CD4-positive, alpha-beta T cell treated with Interleukin-17A for 4 hours (primary cell): ENCODE data around the gene ZNF138.
A peak's percentile ranks its signal among the peaks of the same experiment; 100 is the strongest.
"Not testable (repeated sequence)": the region's sequence is repeated elsewhere in the genome, so short reads cannot be mapped to it uniquely, and the experiment has no call there.

ENCODE experiments used
- DNase-seq: peaks from one replicate; pipeline ENCODE4 v3.0.0-alpha.2; 2020; ENCODE audit warnings: mixed read lengths

ZNF138 gene

DNA sequence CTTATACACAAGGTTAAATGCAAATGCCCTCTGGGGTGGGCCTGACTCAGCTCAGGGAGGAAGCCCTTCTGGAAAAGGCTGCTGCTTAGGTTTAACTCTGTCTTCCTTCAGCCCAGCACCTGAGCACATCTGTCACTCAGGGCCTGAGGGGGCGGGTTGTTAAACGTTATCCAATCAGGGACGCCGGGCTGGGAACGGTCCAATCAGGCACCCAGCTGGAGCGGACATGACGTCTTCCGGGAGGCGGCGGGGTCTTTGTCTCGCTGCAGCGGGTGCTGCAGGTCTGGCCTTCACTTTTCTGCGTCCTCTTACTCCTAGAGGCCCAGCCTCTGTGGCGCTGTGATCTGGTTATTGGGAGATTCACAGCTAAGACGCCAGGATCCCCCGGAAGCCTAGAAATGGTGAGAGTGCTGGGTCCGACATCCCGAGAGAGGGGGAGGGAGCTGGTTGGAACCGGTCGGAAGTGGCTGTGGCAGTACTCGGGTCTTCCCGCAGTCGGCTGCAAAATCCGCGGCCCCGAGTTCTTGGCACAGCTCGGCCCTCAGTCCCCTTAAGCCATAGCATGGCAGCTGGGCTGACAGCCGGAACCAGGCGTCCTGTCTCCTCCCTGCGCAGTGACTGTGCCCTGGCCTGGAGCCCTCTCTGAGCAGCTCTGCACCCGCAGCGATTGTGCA is at the start of gene ZNF138:
Gene ZNF138, plus strand, starts transcription at position 258 of the 674 bp plus-strand sequence. Its CDS starts 141 bp downstream, at position 399.
- DNase-seq, result peak; percentile 94

DNA sequence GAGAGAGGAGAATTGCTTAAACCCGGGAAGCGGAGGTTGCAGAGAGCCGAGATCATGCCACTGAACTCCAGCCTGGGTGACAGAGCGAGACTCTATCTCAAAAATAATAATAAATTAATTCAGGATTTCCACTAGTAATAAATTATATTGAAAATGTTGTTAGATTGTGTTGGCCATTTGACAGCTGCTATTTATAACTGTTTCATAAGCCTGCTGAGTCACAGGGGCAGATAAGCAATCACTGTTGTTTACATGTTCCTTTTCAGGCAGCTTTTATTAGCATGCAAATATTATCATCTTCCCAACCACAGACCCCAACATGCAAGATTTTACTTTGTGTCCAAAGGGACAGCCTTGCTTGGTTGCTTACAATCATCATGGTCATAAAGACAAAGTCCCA is 49.5 kb upstream of the ZNF138 start:
- DNase-seq, result no peak

DNA sequence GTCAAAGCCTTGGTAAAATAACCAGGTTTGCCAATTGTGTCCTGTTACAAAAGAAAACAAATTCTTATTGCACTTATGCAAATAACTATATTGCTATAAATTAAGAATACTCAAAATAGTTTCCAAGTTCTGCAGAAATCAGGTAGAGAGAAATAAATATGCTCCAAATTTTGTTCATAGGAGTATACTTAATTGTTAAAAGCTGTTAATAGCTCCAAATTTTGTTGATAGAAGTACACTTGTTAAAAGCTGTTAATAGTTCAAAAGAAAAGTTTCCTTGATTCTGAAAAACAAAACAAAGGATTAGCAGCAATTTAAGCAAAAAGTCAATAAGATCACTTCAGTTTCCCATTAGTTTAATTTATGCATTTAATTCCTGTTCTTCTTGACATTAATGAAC is 46.4 kb upstream of the ZNF138 start:
- DNase-seq, result no peak

DNA sequence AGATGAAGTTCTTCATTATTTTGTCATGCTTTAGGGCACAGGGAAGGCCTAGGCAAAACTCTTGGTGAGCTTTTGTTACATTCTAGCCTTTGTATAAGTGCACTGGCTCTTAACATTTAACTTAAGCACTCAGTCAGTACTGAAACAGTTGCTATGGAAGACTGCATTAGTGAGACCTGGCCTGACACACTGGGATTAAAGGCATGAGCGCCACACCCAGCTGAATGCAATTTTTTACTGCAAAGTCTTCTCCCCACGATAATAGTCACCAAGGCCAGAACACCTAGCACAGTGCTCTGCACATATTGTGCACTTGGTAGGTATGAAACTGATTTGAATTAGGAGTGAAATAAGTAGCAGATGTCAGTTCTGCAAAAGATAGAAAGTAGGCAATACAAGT is 41.2 kb upstream of the ZNF138 start:
- no peak for DNase-seq

DNA sequence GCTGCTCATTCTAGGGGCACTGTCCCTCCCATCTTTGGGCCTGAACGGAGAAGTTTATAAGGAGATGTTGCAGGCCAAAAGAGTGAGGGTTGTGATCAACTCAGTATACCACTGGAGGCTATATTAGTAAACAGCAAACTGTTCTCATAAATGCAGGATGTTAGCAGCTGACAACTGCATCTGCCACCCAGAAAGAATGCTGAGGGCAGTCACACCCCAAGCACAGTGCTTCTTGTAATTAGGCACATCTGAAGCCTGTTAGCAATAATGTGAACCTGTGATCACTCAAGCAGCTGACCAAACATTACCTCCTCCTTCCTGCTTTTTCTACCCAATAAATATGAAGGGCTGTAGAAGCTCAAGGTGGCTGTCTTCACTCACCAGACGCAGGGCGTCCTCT is 38.4 kb upstream of the ZNF138 start:
- no peak for DNase-seq

- DNase-seq, result no peak
Measured at GRCh38 chr7:64758151-64758550, 36.1 kb upstream of the ZNF138 start.

DNA sequence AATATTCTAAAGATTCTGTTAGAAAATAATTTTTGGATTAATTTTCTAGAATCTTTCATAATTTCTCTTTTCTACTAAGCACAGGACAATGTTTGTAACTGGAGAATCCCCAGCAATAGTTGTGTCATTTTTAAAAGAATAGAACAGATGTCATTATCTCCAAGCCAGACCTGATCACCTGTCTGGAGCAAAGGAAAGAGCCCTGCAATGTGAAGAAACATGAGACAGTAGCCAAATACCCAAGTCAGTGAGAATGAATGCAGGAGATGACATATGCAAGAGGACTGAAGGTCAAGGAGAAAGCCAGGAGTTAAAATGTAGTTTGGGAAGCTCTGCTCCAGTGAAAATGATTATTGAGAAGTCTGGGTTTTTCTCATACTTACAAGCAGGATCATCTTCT is 25.4 kb upstream of the ZNF138 start:
- DNase-seq, result no peak

DNA sequence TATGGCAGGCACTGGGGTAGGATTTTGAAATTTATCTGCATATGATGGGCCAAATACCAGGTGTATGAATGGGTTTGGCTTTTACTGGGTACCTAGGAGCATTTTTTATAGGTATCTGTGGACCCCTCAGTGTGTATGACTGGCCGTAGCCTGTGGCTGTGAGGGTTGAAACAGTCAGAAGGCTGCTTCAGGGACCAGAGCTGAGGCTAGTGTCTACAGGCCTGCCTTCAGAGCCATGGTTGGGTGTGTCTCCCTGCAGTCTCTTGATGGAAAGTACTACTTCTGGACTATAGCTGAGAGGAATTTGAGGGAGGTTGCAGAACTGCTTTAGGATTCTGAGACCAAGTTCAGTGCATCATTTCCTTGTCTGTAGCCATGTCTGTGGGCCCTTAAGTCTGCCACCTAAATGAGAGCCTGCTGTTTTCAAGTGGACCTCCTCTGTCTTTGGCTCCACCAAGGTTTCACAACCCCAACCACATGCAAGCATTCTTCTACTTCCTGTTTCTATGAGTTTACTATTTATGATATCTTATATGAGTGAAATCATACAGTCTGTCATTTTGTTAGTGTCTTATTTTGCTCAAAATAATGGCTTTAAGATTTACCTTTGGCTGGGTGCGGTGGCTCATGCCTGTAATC is 19.9 kb upstream of the ZNF138 start:
- no peak for DNase-seq

GRCh38 chr7:64775289-64775688 is 18.9 kb upstream of the ZNF138 start:
- DNase-seq, result no peak

GRCh38 chr7:64784842-64785241 is 9.4 kb upstream of the ZNF138 start:
- DNase-seq, result not testable (repeated sequence)

GRCh38 chr7:64787295-64787694 is 6.9 kb upstream of the ZNF138 start:
- DNase-seq, result no peak

DNA sequence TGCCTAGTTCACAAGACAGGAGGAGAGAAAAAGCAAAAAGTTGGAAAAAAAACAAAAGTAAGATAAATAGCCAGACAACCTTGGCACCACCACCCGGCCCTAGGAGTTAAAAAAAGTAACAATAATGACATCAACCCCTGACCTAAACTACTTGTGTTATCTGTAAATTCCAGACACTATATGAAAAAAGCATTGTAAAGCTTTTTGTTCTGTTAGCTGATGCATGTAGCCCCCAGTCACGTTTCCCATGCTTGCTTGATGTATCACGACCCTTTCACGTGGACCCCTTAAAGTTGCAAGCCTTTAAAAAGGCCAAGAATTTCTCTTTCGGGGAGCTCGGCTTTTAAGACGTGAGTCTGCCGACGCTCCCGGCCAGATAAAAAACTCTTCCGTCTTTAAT is 5.0 kb upstream of the ZNF138 start:
- DNase-seq, result not testable (repeated sequence)

DNA sequence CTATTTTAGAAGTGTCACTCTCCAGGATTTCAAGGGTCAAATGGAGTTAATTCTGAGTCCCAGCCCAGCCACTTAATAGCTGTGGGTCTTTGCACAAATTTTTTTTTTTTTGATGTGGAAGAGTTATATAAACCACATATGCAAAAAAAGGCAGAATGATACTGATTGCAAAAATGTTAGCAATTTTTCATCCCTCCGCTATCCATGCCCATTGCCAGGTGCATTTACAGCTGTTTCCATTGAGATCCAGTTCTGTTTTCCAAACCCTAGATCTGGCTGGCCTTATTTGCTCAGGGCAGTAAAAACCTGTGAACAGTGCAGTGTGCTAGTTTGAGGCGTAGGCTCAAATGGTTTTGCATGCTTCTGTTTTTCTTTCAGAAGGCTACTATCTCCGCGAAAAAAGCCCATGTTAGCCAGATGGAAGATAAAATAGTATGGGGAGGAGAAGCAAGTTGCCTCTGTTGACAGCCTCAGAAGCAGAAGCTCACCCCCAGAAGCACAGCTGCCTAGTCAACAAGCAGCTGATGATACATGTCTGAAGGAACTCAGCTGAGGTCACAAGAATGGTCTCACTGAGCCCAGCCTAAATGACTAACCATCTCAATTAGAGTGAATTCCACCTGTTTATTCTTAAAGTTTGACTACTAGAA is 997 bp upstream of the ZNF138 start:
- DNase-seq, result peak; percentile 7

DNA sequence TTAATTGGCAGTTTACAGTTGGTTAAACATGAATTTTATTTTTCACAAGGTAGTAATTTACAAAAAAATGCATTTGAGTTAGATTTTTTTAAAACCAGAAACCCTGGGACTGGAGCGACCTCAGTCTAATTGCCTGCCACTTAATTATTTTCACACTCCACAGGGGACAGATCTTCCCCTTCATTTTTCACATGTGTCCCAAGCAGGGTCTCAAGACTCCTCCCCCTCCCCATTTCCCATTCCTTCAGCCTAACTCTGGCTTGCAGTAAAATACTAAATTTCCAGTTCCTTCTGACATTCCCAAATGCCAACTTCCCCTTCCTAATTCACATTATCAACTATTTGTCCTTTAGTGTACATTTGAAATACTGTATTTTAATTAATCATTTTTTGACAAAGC is 948 bp downstream of the ZNF138 start:
- no peak for DNase-seq

DNA sequence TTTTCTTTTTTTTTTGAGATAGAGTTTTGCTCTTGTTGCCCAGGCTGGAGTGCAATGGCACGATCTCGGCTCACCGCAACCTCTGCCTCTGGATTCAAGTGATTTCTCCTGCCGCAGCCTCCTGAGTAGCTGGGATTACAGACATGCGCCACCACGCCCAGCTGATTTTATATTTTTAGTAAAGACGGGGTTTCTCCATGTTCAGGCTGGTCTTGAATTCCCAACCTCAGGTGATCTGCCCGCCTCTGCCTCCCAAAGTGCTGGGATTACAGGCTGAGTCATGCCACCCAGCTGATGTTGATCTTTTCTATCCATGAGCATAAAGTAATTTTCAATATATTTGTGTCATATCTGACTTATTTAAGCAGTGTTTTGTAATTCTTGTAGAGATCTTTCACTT is 4.9 kb downstream of the ZNF138 start:
- DNase-seq, result not testable (repeated sequence)

- DNase-seq, result no peak
Measured at GRCh38 chr7:64802699-64803098, 8.5 kb downstream of the ZNF138 start.

GRCh38 chr7:64807731-64808365 is 13.6 kb downstream of the ZNF138 start:
- no peak for DNase-seq

GRCh38 chr7:64811767-64812166 is 17.5 kb downstream of the ZNF138 start:
- DNase-seq, result no peak

- DNase-seq, result no peak
Measured at GRCh38 chr7:64830926-64831325, 36.7 kb downstream of the ZNF138 start.

- DNase-seq, result no peak
Measured at GRCh38 chr7:64832136-64832535, 37.9 kb downstream of the ZNF138 start.

DNA sequence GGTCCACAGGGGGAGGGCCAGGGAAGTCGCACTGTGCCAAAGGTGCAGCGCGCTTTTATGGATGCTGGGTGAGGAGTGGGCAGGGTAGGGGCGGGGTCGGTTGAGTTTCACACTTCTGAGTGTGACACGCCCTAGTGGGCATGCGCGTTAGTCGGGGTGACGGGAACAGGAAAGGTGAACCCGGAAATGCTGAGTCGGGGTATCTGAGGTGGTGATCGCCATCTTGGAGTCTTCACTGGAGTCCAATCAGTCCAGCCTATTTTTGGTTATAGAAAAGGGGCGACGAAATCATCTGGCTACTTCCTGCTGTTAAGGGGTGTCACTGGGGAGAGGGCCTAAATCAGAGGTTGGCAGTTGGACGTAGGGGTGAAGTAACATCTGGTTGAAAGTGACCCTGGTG is 40.8 kb downstream of the ZNF138 start:
- DNase-seq, result no peak

DNA sequence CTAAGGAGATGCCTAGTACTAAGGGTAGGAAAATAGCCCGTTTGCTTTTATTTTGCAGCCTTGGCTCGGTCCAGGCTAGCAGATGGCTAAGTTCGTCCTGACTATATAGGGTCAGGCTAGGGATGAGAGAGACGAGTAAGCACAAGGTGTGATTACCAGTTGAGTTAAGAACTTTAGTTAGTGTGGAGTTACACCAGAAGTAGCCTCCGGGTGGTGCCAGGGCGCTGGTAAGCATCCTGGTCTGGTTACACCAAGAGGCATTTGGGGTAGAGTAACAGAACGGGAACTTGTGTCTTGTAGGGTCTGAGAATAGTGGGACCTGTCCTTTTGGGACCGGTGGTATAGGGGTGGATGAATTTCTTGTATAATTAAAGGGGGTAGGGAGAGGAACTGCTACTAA is 41.6 kb downstream of the ZNF138 start:
- DNase-seq, result not testable (repeated sequence)

- DNase-seq, result not testable (repeated sequence)
Measured at GRCh38 chr7:64838051-64838450, 43.8 kb downstream of the ZNF138 start.

- no peak for DNase-seq
Measured at GRCh38 chr7:64838691-64839090, 44.5 kb downstream of the ZNF138 start.
